ENCODE data around the gene FAIM.
"Not testable (repeated sequence)": the region's sequence is repeated elsewhere in the genome, so short reads cannot be mapped to it uniquely, and the experiment has no call there.

The FAIM gene

GRCh38 chr3:138680974-138681373 lies 72.4 kb downstream of the FAIM start:
- not testable (repeated sequence) for DNase-seq (ENCODE audit: low read depth)

GRCh38 chr3:138681463-138682220 lies 73.1 kb downstream of the FAIM start:
- no peak for DNase-seq (ENCODE audit: low read depth)

- DNase-seq (ENCODE audit: low read depth) = no peak
These were observed 74.1 kb downstream of the FAIM start for GRCh38 chr3:138682648-138683047.
